Subcutaneous abdominal adipose tissue (tissue), 5 donors: ENCODE data around the gene MPRIP.
"Not testable (repeated sequence)": the region's sequence is repeated elsewhere in the genome, so short reads cannot be mapped to it uniquely, and the experiment has no call there.

Experiments
- H3K27ac ChIP-seq: one replicate; pipeline ENCODE4 v1.7.0; 2013; ENCODE audit warnings: low read depth, mild to moderate bottlenecking, inconsistent platforms, low read length, moderate library complexity
- H3K27me3 ChIP-seq, 5 donors: one replicate each; pipeline ENCODE4 v1.7.0; 2013; ENCODE audit warnings: low read length in 5 of 5, inconsistent platforms in 1 of 5; ENCODE audit not compliant: control insufficient read depth in 5 of 5, insufficient read depth in 4 of 5
- H3K36me3 ChIP-seq, 5 donors: one replicate each; pipeline ENCODE4 v1.7.0; 2013; ENCODE audit warnings: low read length in 5 of 5; ENCODE audit not compliant: control insufficient read depth in 5 of 5, insufficient read depth in 5 of 5
- H3K4me1 ChIP-seq, 5 donors: one replicate each; pipeline ENCODE4 v1.7.0; 2013; ENCODE audit warnings: low read length in 5 of 5, mild to moderate bottlenecking in 3 of 5, moderate library complexity in 1 of 5; ENCODE audit not compliant: control insufficient read depth in 5 of 5, insufficient read depth in 5 of 5
- H3K4me3 ChIP-seq, 5 donors: one replicate each; pipeline ENCODE4 v1.7.0; 2013; ENCODE audit warnings: low read length in 5 of 5, low read depth in 1 of 5
- H3K9ac ChIP-seq, 5 donors: one replicate each; pipeline ENCODE4 v1.7.0; 2013; ENCODE audit warnings: low read length in 5 of 5, mild to moderate bottlenecking in 4 of 5, moderate library complexity in 3 of 5
- H3K9me3 ChIP-seq, 5 donors: one replicate each; pipeline ENCODE4 v1.7.0; 2013; ENCODE audit warnings: low read length in 5 of 5; ENCODE audit not compliant: control insufficient read depth in 5 of 5
- donor health status: healthy.
- donor health status: healthy.
- donor health status: healthy.
- donor health status: healthy.
- donor health status: healthy.

The MPRIP gene

GRCh38 chr17:17004251-17004996 is 37.8 kb upstream of the MPRIP start:
- Histone ChIP-seq H3K4me1 (peaks cover 0 to 13% (median 5%) of the 10 kb centered on the region in 5 donors), H3K36me3 (no peaks in the 10 kb centered on the region), H3K9me3 (no peaks in the 10 kb centered on the region), H3K4me3 (no peak overlapping the region), H3K9ac (no peak overlapping the region), H3K27me3 (no peaks in the 10 kb centered on the region), H3K27ac (no peak overlapping the region)

GRCh38 chr17:17004997-17005614 is 37.2 kb upstream of the MPRIP start:
- H3K27me3 ChIP-seq, H3K36me3 ChIP-seq, H3K9me3 ChIP-seq: not testable (repeated sequence)

GRCh38 chr17:17007891-17008290 is 34.4 kb upstream of the MPRIP start:
- not testable (repeated sequence) for H3K27ac ChIP-seq, H3K4me3 ChIP-seq, H3K4me1 ChIP-seq, H3K9me3 ChIP-seq, H3K9ac ChIP-seq, H3K36me3 ChIP-seq, H3K27me3 ChIP-seq

More at GRCh38 chr17:17004997-17005614, 37.2 kb upstream of the MPRIP start:
- H3K4me1 ChIP-seq: peaks cover 0 to 12% (median 5%) of the 10 kb centered on the region in 5 donors
- H3K4me3 ChIP-seq, H3K27ac ChIP-seq, H3K9ac ChIP-seq: not testable (repeated sequence)

- H3K9ac ChIP-seq, H3K9me3 ChIP-seq, H3K4me3 ChIP-seq, H3K27me3 ChIP-seq, H3K27ac ChIP-seq, H3K36me3 ChIP-seq, H3K4me1 ChIP-seq: not testable (repeated sequence)
Measured at GRCh38 chr17:17008621-17009397, 33.4 kb upstream of the MPRIP start.

- H3K4me1 ChIP-seq, H3K9me3 ChIP-seq, H3K27me3 ChIP-seq, H3K36me3 ChIP-seq, H3K4me3 ChIP-seq, H3K9ac ChIP-seq, H3K27ac ChIP-seq: not testable (repeated sequence)
Measured at GRCh38 chr17:17009972-17010371, 32.3 kb upstream of the MPRIP start.

- not testable (repeated sequence) for H3K9ac ChIP-seq, H3K4me1 ChIP-seq, H3K4me3 ChIP-seq, H3K9me3 ChIP-seq, H3K27me3 ChIP-seq, H3K36me3 ChIP-seq, H3K27ac ChIP-seq
Measured at GRCh38 chr17:17010545-17011034, 31.7 kb upstream of the MPRIP start.

- H3K9me3 ChIP-seq, H3K36me3 ChIP-seq, H3K4me3 ChIP-seq, H3K27ac ChIP-seq, H3K9ac ChIP-seq, H3K27me3 ChIP-seq, H3K4me1 ChIP-seq: not testable (repeated sequence)
Measured at GRCh38 chr17:17011043-17011907, 31.0 kb upstream of the MPRIP start.

- H3K27ac ChIP-seq, H3K4me3 ChIP-seq, H3K36me3 ChIP-seq, H3K27me3 ChIP-seq, H3K9ac ChIP-seq, H3K9me3 ChIP-seq, H3K4me1 ChIP-seq: not testable (repeated sequence)
Measured at GRCh38 chr17:17013828-17014747, 28.2 kb upstream of the MPRIP start.

- not testable (repeated sequence) for H3K9ac ChIP-seq, H3K27ac ChIP-seq, H3K4me1 ChIP-seq, H3K36me3 ChIP-seq, H3K27me3 ChIP-seq, H3K9me3 ChIP-seq, H3K4me3 ChIP-seq
Measured at GRCh38 chr17:17014748-17015124, 27.5 kb upstream of the MPRIP start.
